Activated T-cell treated with anti-CD3 and anti-CD28 coated beads, Interleukin-2, amount 50 U/mL, for 4 hours (primary cell): ENCODE measurements around the gene GGN. TPM values are rescaled to one million over a fixed set of nuclear protein-coding genes. Genes with fewer than 3 reads are reported as not detected.
"Not testable (repeated sequence)": the region's sequence is repeated elsewhere in the genome, so short reads cannot be mapped to it uniquely, and the experiment has no call there.

ENCODE experiments used
- ATAC-seq, 2 donors: fragments of 200-7000 bp; cut with Tn5 transposase; one replicate each; pipeline ENCODE4 v1.10.0; 2021
- DNase-seq: peaks from one replicate; pipeline ENCODE4 v3.0.0-alpha.2; 2020
- H3K27me3 Mint-ChIP-seq: one replicate; pipeline ENCODE4 v1.8.0; 2021; ENCODE audit warnings: low read depth, mixed read lengths
- H3K36me3 Mint-ChIP-seq: one replicate; pipeline ENCODE4 v1.8.0; 2022; ENCODE audit warnings: mixed read lengths; ENCODE audit not compliant: insufficient read depth
- H3K4me1 Mint-ChIP-seq: one replicate; pipeline ENCODE4 v1.8.0; 2021; ENCODE audit warnings: low read depth, mixed read lengths
- H3K4me3 Mint-ChIP-seq: one replicate; pipeline ENCODE4 v1.8.0; 2021; ENCODE audit warnings: mild to moderate bottlenecking, moderate library complexity, mixed read lengths
- H3K9me3 Mint-ChIP-seq: one replicate; pipeline ENCODE4 v1.8.0; 2021; ENCODE audit warnings: mixed read lengths
- total RNA-seq, 3 donors: library from RNA; stranded (reverse); gene quantifications; one replicate each; pipeline ENCODE4 v1.2.1, GENCODE V29; 2021

Gene GGN
- total RNA-seq, 3 donors from 2014 or later: 0.11 TPM; not detected in 1

DNA sequence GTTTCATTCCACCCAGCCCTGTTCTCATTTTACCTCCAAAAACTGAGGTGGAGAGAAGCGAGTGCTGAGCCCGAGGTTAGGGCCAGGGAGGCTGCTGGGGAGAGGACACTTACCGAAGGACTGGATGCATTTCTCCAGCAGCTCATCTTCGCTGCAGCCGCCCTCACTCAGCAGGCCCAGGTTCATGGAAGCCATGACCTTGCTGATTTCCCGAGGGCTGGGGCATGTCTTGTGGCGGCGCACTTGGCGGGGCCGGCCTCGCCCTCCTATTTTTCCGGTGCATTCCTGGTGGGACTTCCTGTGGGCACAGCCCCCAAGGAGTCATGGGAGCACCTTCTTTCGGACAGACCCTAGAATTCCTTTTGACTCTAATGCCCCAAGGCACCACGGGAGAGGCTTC is 34.0 kb upstream of the GGN start:
- DNase-seq (no peak), ATAC-seq (no peak)
- H3K36me3 Mint-ChIP-seq: no peaks in the 10 kb centered on the region
- no peak overlapping the region for H3K4me3 Mint-ChIP-seq
- H3K4me1 Mint-ChIP-seq: peaks cover 31% of the 10 kb centered on the region
- H3K9me3 Mint-ChIP-seq: no peaks in the 10 kb centered on the region
- peaks cover 2% of the 10 kb centered on the region for H3K27me3 Mint-ChIP-seq

GRCh38 chr19:38420935-38421334 is 33.1 kb upstream of the GGN start:
- Mint-ChIP-seq H3K4me3 (no peak overlapping the region), H3K36me3 (no peaks in the 10 kb centered on the region), H3K4me1 (peaks cover 28% of the 10 kb centered on the region), H3K9me3 (no peaks in the 10 kb centered on the region), H3K27me3 (peaks cover 2% of the 10 kb centered on the region)
- DNase-seq: no peak
- no peak for ATAC-seq

DNA sequence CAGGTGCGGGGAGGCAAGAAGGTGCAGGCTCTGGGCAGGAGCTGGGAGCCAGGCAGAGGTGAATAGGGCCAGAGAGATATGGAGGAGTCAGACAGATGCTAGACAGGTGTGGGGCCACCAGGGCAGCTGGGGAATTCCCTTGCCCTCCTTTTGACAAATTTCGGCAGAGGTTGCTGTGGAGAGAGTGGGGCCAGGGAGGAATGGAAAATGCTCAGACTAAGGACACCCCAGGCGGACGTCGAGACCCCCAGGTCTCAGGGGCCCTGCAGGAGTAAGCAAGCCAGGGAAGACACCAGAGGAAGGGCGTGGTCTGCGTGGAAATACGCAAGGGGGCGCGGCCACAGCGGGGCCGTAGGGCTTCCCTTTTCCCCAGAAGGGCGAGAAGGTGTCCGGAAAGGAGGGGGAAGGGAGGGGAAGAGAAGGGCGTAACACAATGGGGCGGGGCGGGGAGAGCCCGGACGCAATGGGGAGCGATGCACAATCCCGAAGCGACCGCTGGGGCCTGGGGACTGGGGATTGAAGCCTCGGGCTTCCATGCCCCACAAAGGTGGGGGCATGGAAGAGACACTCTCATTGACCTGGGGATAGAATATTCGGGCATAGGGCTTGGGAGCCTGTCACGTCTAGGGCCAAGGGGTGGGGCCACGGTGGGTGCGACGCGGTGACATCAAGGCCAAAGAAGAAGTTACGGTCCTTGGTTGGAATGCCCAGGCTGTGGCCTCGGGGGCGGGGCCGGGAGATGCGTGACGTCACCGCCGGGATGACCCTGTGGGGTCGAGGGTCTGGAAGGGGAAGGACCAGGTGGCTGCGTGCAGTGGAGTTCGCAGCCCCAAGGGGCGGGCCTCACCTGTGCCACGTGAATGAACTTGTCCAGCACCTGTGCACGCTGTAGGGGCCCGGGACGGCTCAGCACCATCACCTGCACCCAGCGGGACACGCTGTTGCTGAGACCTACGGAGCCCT is 30.0 kb upstream of the GGN start:
- Mint-ChIP-seq H3K4me3 (peak overlapping the region; percentile 80), H3K27me3 (no peaks in the 10 kb centered on the region), H3K36me3 (no peaks in the 10 kb centered on the region), H3K4me1 (peaks cover 26% of the 10 kb centered on the region), H3K9me3 (no peaks in the 10 kb centered on the region)
- ATAC-seq (peak; percentile 78 to 90), DNase-seq (peak; percentile 43)

DNA sequence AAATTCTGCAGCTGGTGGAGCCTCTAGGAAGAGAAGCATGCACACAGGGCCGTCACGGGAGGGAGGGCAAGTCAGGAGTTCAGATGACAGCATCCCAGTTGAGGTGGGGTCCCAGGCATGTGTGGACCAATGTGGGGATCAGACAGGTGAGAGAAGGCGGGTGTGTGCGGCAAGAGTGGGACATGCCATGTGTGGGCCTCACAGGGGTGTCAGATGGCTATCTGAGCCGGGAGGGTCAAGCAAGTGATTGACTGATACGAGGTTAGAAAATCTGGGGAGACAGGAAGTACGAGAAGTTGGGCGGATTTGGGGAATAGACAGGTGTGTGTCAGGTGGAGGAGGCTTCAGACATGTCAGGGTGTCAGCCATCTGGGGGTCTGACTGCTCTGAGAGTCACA is 29.3 kb upstream of the GGN start:
- Mint-ChIP-seq H3K36me3 (no peaks in the 10 kb centered on the region), H3K4me1 (peaks cover 26% of the 10 kb centered on the region), H3K27me3 (no peaks in the 10 kb centered on the region), H3K4me3 (peak overlapping the region; percentile 80), H3K9me3 (no peaks in the 10 kb centered on the region)
- no peak for DNase-seq
- no peak for ATAC-seq

GRCh38 chr19:38413416-38413815 is 25.6 kb upstream of the GGN start:
- no peak for DNase-seq
- Mint-ChIP-seq H3K9me3 (no peaks in the 10 kb centered on the region), H3K36me3 (no peaks in the 10 kb centered on the region), H3K27me3 (no peaks in the 10 kb centered on the region), H3K4me3 (no peak overlapping the region), H3K4me1 (peaks cover 20% of the 10 kb centered on the region)
- no peak for ATAC-seq

GRCh38 chr19:38412961-38413360 is 25.1 kb upstream of the GGN start:
- no peaks in the 10 kb centered on the region for H3K9me3 Mint-ChIP-seq
- H3K27me3 Mint-ChIP-seq: no peaks in the 10 kb centered on the region
- DNase-seq (no peak), ATAC-seq (no peak)
- no peak overlapping the region for H3K4me3 Mint-ChIP-seq
- H3K4me1 Mint-ChIP-seq: peaks cover 16% of the 10 kb centered on the region
- no peaks in the 10 kb centered on the region for H3K36me3 Mint-ChIP-seq

DNA sequence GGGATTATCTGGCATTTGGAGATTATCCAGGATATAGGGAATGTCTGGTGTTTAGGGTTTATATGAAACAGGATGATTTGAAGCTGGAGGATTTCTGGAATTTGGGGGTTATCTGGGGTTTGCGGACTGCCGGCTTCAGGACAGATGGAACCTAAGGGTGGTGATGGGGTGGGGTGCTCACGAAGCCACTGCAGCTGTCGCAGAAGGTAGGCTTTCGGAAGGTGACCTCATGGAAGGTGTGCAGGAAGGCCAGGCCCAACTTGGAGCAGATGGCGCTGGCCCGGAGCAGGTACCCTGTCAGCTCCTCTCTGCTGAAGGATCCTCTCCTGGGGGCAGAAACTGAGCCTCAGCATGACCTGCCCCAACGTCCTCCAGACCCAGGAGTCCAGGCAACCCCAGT is 24.7 kb upstream of the GGN start:
- no peak for ATAC-seq
- Mint-ChIP-seq H3K9me3 (no peaks in the 10 kb centered on the region), H3K4me3 (no peak overlapping the region), H3K36me3 (no peaks in the 10 kb centered on the region), H3K27me3 (no peaks in the 10 kb centered on the region), H3K4me1 (peaks cover 11% of the 10 kb centered on the region)
- DNase-seq: no peak

DNA sequence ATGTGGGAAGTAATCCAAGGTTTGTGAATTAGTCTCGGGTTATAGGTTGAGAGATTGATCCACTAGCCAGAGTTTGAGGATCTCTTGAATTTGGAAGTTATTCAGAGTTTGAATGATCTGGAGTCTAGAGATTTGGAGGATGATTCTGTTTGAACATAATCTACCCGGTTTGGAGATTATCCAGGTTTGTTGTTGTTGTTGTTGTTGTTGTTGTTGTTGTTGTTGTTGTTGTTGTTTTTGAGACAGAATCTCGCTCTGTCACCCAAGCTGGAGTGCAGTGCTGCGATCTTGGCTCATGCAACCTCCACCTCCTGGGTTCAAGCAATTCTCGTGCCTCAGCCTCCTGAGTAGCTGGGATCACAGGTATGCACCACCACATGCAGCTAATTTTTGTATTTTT is 24.1 kb upstream of the GGN start:
- not testable (repeated sequence) for H3K27me3 Mint-ChIP-seq, ATAC-seq

DNA sequence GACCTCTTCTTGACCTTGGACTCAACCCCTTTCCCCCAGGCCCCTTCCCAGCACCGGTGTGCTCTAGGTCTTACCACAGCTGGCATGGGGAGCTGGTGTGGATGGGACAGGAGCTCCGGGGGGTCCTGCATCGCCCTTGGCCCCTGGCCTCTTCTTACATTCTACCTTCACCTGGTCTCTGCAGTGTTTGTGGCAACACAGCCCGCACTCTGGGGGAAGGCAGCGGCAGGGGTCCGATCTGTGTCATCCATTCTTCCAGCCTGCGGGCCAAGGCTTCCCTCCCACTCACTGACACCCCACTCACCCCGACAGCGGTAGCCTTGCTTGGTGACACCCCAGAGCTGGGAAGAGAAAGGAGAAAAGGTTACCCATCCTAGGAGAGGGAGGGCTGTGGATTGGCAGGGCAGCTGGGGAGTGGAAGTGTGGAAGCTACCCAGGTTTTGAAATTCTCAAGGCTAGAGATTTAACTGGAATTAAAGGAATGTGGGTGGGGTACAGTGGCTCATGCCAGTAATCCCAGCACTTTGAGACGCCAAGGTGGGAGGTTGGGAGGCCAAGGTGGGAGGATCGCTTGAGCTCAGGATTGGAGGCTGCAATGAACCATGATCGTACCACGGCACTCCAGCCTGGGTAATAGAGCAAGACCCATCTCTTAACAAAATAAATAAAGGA is 23.3 kb upstream of the GGN start:
- peaks cover 4% of the 10 kb centered on the region for H3K36me3 Mint-ChIP-seq
- H3K27me3 Mint-ChIP-seq: no peaks in the 10 kb centered on the region
- DNase-seq: no peak
- no peaks in the 10 kb centered on the region for H3K9me3 Mint-ChIP-seq
- no peak for ATAC-seq
- no peak overlapping the region for H3K4me3 Mint-ChIP-seq
- H3K4me1 Mint-ChIP-seq: no peaks in the 10 kb centered on the region

More for the DNA sequence above, 24.1 kb upstream of the GGN start:
- not testable (repeated sequence) for H3K4me1 Mint-ChIP-seq, DNase-seq, H3K4me3 Mint-ChIP-seq, H3K9me3 Mint-ChIP-seq, H3K36me3 Mint-ChIP-seq

GRCh38 chr19:38410407-38410806 is 22.6 kb upstream of the GGN start:
- not testable (repeated sequence) for H3K4me1 Mint-ChIP-seq, H3K9me3 Mint-ChIP-seq, H3K4me3 Mint-ChIP-seq, H3K27me3 Mint-ChIP-seq, ATAC-seq, DNase-seq, H3K36me3 Mint-ChIP-seq

GRCh38 chr19:38409631-38410133 is 21.8 kb upstream of the GGN start:
- DNase-seq (no peak), ATAC-seq (no peak)
- H3K27me3 Mint-ChIP-seq: no peaks in the 10 kb centered on the region
- no peak overlapping the region for H3K4me3 Mint-ChIP-seq
- H3K9me3 Mint-ChIP-seq: no peaks in the 10 kb centered on the region
- peaks cover 4% of the 10 kb centered on the region for H3K36me3 Mint-ChIP-seq
- H3K4me1 Mint-ChIP-seq: peaks cover 2% of the 10 kb centered on the region

DNA sequence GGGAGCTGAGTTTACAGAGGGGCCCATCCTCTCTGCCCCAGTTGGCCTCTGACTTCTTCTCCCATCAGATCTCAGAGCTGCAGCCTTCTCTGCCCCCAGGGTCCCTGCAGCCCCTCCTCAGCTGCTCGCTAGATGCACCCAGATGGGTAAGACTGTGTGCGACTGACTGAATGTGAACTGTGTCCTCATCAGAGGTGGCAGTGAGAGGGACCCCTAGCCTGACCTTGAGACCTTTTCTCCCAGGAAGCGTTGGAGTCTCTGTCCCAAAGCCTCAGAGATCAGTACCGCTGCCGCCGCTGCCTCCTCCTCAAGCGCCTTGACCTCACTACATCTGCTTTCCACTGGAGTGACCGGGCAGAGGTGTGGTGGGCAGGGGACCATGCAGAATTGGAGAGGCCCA is 17.4 kb upstream of the GGN start:
- DNase-seq (no peak), ATAC-seq (no peak)
- no peak overlapping the region for H3K4me3 Mint-ChIP-seq
- no peaks in the 10 kb centered on the region for H3K27me3 Mint-ChIP-seq
- H3K9me3 Mint-ChIP-seq: no peaks in the 10 kb centered on the region
- H3K36me3 Mint-ChIP-seq: peaks cover 4% of the 10 kb centered on the region
- peaks cover 10% of the 10 kb centered on the region for H3K4me1 Mint-ChIP-seq

DNA sequence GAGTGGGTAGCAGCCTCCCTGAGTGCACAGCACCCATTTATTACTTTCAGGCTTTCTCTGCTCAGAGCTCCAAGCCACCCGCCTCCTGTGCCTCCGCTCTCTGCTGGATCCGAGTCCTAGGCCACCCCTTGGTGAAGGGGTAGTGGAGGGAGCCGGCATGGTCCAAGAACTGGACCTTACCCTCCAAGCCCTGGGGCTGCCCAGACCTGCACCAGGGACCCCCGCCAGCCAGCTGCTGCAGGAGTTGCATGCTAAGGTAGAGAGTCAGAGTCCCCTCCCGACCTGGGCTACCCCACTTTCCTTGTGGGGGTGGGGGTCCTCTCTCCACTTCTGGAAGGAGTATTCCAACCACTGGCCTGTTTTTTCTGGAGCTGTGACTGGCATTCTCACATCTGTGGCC is 17.0 kb upstream of the GGN start:
- Mint-ChIP-seq H3K4me3 (peak overlapping the region; percentile 86), H3K36me3 (peaks cover 4% of the 10 kb centered on the region), H3K27me3 (no peaks in the 10 kb centered on the region), H3K4me1 (peaks cover 10% of the 10 kb centered on the region), H3K9me3 (no peaks in the 10 kb centered on the region)
- DNase-seq (no peak), ATAC-seq (no peak)

DNA sequence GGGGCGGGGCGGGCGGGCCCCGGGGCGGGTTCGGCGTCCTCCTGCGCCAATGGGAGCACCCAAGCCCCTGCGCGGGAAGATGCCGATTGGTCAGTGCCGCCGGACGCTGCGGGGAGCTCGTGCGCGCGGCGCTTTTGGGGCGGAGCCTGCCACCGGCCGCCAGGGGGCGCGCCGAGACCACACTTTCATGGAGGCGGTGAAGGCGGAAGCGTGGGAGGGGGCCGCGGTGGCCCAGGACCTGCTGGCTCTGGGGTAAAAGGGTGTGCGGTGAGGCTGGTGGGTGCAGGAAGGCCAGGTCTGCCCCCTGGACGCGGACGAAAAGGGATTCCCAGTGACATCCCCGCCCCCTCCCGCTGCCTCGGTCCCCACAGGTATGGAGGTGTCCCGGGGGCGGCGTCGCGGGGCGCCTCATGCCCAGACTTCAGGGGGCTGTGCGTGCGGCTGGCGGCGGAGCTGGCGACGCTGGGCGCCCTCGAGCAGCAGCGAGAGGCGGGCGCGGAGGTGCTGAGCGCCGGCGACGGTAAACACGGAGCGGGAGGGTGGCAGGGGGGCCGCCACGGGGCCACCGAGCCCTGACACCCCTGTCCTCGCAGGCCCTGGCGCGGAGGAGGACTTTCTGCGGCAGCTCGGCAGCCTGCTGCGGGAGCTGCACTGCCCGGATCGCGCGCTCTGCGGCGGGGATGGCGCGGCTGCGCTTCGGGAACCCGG is 15.3 kb upstream of the GGN start, which contains the start of gene FAM98C:
Gene FAM98C, plus strand, starts transcription at position 127 of the 708 bp plus-strand sequence. Its CDS starts 61 bp downstream, at position 188.
- peak within 1 kb of the TSS; percentile 86 for H3K4me3 Mint-ChIP-seq
- H3K9me3 Mint-ChIP-seq: no peaks in the 10 kb centered on the region
- peak; percentile 99 for ATAC-seq
- H3K4me1 Mint-ChIP-seq: peaks cover 10% of the 10 kb centered on the region
- DNase-seq: peak; percentile 97
- peaks cover 4% of the 10 kb centered on the region for H3K36me3 Mint-ChIP-seq
- no peaks in the 10 kb centered on the region for H3K27me3 Mint-ChIP-seq
